Measurements from ENCODE around the gene GPC4. TPM values are rescaled to one million over a fixed set of nuclear protein-coding genes. Genes with fewer than 3 reads are reported as not detected.
A peak's percentile ranks its signal among the peaks of the same experiment; 100 is the strongest.
"Not testable (repeated sequence)": the region's sequence is repeated elsewhere in the genome, so short reads cannot be mapped to it uniquely, and the experiment has no call there.

The GPC4 gene
- total and polyA plus RNA-seq, 2 experiments from 2014 or later = 124 to 183 TPM

- TF ChIP-seq, protein P1, sequence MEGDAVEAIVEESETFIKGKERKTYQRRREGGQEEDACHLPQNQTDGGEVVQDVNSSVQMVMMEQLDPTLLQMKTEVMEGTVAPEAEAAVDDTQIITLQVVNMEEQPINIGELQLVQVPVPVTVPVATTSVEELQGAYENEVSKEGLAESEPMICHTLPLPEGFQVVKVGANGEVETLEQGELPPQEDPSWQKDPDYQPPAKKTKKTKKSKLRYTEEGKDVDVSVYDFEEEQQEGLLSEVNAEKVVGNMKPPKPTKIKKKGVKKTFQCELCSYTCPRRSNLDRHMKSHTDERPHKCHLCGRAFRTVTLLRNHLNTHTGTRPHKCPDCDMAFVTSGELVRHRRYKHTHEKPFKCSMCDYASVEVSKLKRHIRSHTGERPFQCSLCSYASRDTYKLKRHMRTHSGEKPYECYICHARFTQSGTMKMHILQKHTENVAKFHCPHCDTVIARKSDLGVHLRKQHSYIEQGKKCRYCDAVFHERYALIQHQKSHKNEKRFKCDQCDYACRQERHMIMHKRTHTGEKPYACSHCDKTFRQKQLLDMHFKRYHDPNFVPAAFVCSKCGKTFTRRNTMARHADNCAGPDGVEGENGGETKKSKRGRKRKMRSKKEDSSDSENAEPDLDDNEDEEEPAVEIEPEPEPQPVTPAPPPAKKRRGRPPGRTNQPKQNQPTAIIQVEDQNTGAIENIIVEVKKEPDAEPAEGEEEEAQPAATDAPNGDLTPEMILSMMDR (conservative IDR thresholded peaks at IDR 0.05; ENCODE audit: low read depth in 2 of 2) = no peak
- TF ChIP-seq EZH2 (IDR thresholded peaks at IDR 0.05; ENCODE audit: low read depth, unreplicated experiment) (no peak), CREB1 (CRISPR knock-in tag; IDR thresholded peaks at IDR 0.05; ENCODE audit: low read depth) (no peak), POLR2AphosphoS5 (IDR thresholded peaks at IDR 0.05; ENCODE audit: low read depth) (no peak)
Observed at GRCh38 chrX:133325422-133325821, 89.9 kb downstream of the GPC4 start (continued).

DNA sequence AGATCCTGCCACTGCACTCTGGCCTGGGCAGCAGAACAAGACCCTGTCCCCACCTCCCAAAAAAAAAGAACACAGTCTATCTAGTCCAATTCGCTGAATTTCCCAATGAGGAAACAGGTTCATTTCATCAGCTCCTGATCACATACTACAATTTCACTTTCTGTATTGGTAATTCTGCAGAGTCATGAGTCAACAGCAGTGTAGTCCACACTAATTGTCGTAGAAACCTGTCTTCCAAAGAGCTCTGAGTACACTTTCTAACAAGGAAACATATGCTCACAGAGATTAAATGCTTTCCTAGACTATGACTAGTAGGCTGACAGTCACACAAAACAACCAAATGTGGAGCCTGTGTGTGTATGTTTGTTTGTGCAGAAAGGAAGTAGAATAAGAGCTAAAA lies 91.9 kb downstream of the GPC4 start:
- no peak overlapping the region for H3K4me3 Mint-ChIP-seq
- peaks cover 6% of the 10 kb centered on the region for H3K27me3 Mint-ChIP-seq (ENCODE audit: insufficient read depth, low read depth, poor library complexity)
- TF ChIP-seq ZNF114 (CRISPR knock-in tag; IDR thresholded peaks at IDR 0.05) (no peak), NANOG (IDR thresholded peaks at IDR 0.05; ENCODE audit: borderline replicate concordance) (no peak)
- no peak overlapping the region for H3K4me3 ChIP-seq
- H3K4me2 ChIP-seq = no peak overlapping the region
- H3F3A ChIP-seq (replicated peaks; ENCODE audit: low read depth) = no peaks in the 10 kb centered on the region
- peak overlapping the region; percentile 74; the same call in 1 of the 2 replicates for H3K27ac ChIP-seq (ENCODE audit: low read depth)
- 0 out of 2 replicates have a peak overlapping the region, but pooled peaks have one; percentile 45 for H3K27ac Mint-ChIP-seq
- H3K36me3 ChIP-seq (ENCODE audit: insufficient read depth) = no peaks in the 10 kb centered on the region
- no peaks in the 10 kb centered on the region; the same call in 2 of the 3 replicates for H3K9me3 Mint-ChIP-seq
- peaks cover 65% of the 10 kb centered on the region for H3K79me2 ChIP-seq (replicated peaks; ENCODE audit: insufficient read depth)
- H3K4me1 ChIP-seq (ENCODE audit: insufficient read depth) = peaks cover 26% of the 10 kb centered on the region
- peaks cover 32% of the 10 kb centered on the region for H3K36me3 Mint-ChIP-seq (ENCODE audit: low read depth)
- DNase-seq (ENCODE audit: low spot score) (no peak), ATAC-seq (no peak)
- H3K4me1 Mint-ChIP-seq = peaks cover 21% of the 10 kb centered on the region; the same call in 2 of the 3 replicates
- peaks cover 21% of the 10 kb centered on the region for H4K20me1 ChIP-seq (replicated peaks; ENCODE audit: insufficient read depth)
- H3K27me3 ChIP-seq (ENCODE audit: insufficient read depth) = no peaks in the 10 kb centered on the region
- no peaks in the 10 kb centered on the region for H3K9me2 ChIP-seq (ENCODE audit: insufficient read depth)
- no peak overlapping the region for H2AFZ ChIP-seq

GRCh38 chrX:133322269-133322668 lies 93.0 kb downstream of the GPC4 start:
- H3K4me2 ChIP-seq; ATAC-seq; H3K27ac Mint-ChIP-seq; H3K4me3 Mint-ChIP-seq; H3K4me3 ChIP-seq; H3K9me2 ChIP-seq (ENCODE audit: insufficient read depth); H3K27me3 ChIP-seq (ENCODE audit: insufficient read depth); H3K27me3 Mint-ChIP-seq (ENCODE audit: insufficient read depth, low read depth, poor library complexity); DNase-seq (ENCODE audit: low spot score); H3K36me3 ChIP-seq (ENCODE audit: insufficient read depth); H2AFZ ChIP-seq; H3F3A ChIP-seq (replicated peaks; ENCODE audit: low read depth); H3K9me3 Mint-ChIP-seq: not testable (repeated sequence)
- Mint-ChIP-seq H3K36me3 (ENCODE audit: low read depth) (peaks cover 35% of the 10 kb centered on the region), H3K4me1 (peaks cover 19% of the 10 kb centered on the region; the same call in 2 of the 3 replicates)
- peaks cover 21% of the 10 kb centered on the region for H4K20me1 ChIP-seq (replicated peaks; ENCODE audit: insufficient read depth)
- H3K4me1 ChIP-seq (ENCODE audit: insufficient read depth) = peaks cover 24% of the 10 kb centered on the region
- H3K27ac ChIP-seq (ENCODE audit: low read depth) = peak overlapping the region; percentile 55; the same call in 1 of the 2 replicates
- H3K79me2 ChIP-seq (replicated peaks; ENCODE audit: insufficient read depth) = peaks cover 65% of the 10 kb centered on the region

- H3K4me3 ChIP-seq = no peak overlapping the region
- ATAC-seq = no peak
- peaks cover 21% of the 10 kb centered on the region for H4K20me1 ChIP-seq (replicated peaks; ENCODE audit: insufficient read depth)
- no peak overlapping the region for H3K4me3 Mint-ChIP-seq
- H3K9me2 ChIP-seq (ENCODE audit: insufficient read depth) = no peaks in the 10 kb centered on the region
- no peaks in the 10 kb centered on the region; the same call in 2 of the 3 replicates for H3K9me3 Mint-ChIP-seq
- H3K27ac Mint-ChIP-seq = no peak overlapping the region
- H3K79me2 ChIP-seq (replicated peaks; ENCODE audit: insufficient read depth) = peaks cover 65% of the 10 kb centered on the region
- H3K36me3 ChIP-seq (ENCODE audit: insufficient read depth) = no peaks in the 10 kb centered on the region
- no peaks in the 10 kb centered on the region for H3F3A ChIP-seq (replicated peaks; ENCODE audit: low read depth)
- H3K27me3 ChIP-seq (ENCODE audit: insufficient read depth) = no peaks in the 10 kb centered on the region
- H3K4me2 ChIP-seq = no peak overlapping the region
- no peak overlapping the region for H2AFZ ChIP-seq
- H3K4me1 Mint-ChIP-seq = peaks cover 19% of the 10 kb centered on the region; the same call in 2 of the 3 replicates
- H3K27ac ChIP-seq (ENCODE audit: low read depth) = 0 out of 2 replicates have a peak overlapping the region, but pooled peaks have one; percentile 19
- DNase-seq (ENCODE audit: low spot score) = no peak
- H3K27me3 Mint-ChIP-seq (ENCODE audit: insufficient read depth, low read depth, poor library complexity) = peaks cover 6% of the 10 kb centered on the region
- H3K4me1 ChIP-seq (ENCODE audit: insufficient read depth) = peaks cover 16% of the 10 kb centered on the region
- peaks cover 35% of the 10 kb centered on the region for H3K36me3 Mint-ChIP-seq (ENCODE audit: low read depth)
- no peak for TF ChIP-seq REST (IDR thresholded peaks at IDR 0.05; ENCODE audit: unreplicated experiment)
- no peak for TF ChIP-seq EZH2 (IDR thresholded peaks at IDR 0.05; ENCODE audit: low read depth, unreplicated experiment)
- TF ChIP-seq, protein P1 (conservative IDR thresholded peaks at IDR 0.05; ENCODE audit: low read depth in 2 of 2) = no peak
- TF ChIP-seq ETS1 (IDR thresholded peaks at IDR 0.05) = no peak
- no peak for TF ChIP-seq POLR2AphosphoS5 (IDR thresholded peaks at IDR 0.05; ENCODE audit: low read depth)
Observed at GRCh38 chrX:133321451-133321850, 93.8 kb downstream of the GPC4 start.

All from GM23338 (cell line).